ENCODE data around the gene KCNN3.

The KCNN3 gene

DNA sequence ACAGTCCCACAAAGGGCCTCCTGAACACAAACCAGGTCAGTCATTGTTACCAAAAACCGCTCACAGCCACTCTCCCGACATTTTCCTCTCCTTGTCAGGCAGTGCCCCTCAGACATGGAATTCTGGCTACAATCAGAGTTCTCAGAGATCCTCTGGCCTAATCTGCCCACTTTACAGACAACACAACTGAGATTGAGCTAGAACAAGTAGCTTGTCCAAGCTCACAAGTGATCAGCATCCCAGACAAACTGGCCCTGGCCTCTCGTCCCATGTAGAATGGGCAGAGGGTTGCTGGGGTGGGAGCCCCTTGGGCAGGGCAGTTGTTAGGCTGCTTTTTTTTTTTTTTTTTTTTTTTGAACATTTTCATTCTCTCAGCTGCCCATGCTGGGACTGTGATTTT lies 57.2 kb downstream of the KCNN3 start:
- DNase-seq: no peak

DNA sequence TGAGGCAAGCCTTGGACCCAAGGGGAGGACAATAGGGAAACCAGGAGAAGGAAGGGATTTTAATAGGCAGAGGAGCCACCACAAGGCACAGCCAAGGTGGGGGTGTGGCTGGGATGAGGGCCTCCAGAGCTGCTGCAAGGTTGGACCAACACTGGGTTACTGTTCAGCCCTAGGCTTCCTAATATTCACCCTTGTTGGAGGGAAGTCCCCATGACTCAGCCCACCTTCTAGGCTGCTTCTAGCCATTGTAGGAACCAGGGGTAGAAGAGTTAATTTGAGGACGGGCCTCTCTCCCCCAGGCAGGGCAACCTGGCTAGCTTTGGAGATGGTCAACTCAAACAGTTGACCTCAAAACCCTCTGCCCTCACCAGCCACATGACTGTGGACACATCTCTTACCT lies 59.5 kb downstream of the KCNN3 start:
- no peak for DNase-seq

DNA sequence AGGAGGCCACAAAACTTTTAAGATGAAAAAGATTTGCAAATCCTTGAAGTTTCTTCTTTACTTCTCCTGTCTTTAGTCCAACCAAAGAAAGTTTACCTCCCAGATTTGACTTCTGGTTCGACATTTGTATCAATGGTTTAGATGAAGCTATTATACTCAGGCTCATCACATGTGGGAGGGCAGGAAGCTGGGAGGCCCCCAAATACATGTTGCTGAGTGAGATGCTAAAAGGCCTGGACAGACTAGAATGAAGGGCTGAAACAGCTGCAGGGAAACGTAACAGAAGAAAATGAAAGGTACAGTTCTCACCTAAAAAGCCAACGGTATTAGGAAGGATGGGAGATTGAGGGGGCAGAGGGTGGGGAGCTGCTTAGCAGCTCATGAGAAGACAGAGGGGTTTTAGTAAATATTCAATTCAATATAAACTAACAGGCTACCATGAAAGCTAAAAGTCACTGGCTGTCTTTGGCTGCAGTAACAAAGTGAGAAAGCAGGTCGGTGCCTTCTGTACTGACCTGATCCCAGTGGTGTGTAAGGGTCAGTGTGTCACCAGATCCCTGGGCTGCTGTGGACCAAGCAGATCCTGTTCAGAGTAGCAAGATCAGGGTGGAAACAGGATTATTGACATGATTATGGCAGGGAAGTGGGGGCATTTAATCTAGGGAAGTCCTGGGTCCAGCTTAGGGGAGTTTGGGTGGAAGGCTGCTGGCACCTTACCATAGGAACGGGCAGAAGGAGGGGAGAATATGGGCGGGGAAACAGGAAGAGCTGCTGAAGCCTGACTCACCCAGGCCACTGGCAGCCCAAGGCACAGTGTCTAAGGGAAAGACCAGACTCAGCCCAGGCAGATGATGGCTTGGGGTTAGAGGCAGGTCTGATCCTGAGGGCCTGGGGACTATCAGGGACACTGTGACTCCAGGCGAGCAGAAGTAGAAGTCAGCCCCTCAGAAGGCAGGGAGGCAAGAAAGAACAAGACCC lies 60.4 kb downstream of the KCNN3 start:
- DNase-seq: peak; percentile 41

DNA sequence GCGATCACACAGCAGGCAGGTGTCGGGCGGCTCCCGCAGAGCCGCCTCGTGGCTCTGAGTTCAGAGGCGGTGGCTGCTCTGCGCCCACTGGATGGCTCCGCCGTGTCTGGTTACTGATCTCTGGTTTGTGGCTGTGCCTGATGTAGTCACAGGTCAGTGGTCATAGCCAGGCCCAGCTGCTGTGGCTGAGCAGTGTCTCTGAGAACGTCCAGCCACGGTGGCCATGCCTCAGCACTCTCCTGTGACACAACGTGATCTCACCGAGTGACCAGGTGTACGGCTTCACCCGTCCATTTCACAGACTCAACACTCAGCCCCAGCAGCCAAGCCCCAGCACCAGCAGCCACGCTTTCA lies 61.2 kb downstream of the KCNN3 start:
- no peak for DNase-seq

DNA sequence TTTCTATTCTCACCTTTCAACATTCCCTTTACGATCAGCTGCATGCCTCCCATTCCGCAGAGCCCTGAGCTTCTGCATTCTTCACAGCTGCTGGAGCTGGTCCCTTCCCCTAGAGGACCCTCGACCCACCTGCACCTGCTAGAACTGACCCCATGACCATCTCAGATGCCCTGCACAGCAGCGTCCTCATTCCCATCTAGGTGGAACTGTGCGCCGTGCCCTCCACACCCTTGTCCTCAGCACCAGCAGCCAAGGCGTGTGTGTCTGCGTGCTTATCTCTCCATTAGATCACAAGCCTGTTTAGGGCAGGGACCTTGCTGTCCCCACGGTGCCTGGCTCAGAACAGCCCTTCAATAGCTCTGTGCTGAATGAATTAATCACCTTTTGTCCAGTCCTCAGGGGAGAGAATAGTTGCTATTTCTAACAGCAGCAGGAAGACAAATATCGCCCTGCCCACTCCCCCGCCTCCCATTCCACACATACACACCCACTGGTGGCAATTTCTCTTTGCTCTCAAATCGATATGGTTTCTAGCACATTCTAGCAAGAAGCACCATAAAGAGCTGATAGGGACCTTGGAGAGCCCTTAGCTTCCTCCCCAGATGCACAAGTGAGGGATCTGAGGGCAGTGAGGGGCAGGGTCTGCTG lies 61.7 kb downstream of the KCNN3 start:
- DNase-seq: no peak

DNA sequence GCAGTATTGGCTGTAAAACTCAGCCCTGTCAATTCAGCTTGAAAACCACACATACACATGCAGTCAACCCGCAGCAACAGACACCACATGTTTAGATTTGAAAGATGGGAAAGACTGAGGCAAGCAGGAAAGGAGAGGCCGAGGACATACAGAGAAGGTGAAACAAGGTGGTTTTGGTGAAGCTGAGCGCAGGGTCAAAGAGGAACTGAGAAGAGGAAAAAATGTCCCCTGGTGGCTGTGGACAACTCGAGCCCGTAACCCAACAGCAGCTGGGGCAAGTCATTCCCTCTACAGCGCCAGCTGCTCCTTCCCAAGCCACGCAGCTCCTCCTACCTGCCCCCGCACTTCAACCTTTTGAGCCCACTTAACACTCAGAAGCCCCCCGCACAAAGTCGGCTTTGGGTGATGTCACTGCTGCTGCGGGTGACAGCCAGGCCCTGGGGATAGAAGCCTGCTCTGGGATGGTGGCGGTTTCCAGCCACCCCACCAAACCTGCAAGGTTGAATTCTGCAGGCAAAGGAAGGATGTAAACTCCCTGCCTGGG lies 63.0 kb downstream of the KCNN3 start:
- no peak for DNase-seq

DNA sequence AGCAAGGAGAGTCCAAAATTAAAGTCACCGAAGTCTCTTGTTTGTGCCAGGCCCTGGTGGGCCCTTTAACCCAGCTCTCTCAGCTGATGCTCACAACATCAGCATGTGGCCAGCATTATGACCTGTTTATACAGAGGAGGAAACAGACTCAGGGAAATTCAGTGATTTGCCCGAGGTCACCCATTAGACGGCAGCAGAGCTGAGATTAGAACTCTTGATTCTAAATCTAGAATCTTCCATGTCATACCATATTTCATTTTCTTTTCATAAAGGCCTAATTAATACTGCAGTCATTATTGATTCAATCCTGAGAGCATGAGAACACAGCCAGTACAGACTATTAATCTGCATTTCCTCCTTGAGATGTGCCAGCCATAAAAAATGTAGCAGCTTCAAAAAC lies 63.7 kb downstream of the KCNN3 start:
- DNase-seq: no peak

DNA sequence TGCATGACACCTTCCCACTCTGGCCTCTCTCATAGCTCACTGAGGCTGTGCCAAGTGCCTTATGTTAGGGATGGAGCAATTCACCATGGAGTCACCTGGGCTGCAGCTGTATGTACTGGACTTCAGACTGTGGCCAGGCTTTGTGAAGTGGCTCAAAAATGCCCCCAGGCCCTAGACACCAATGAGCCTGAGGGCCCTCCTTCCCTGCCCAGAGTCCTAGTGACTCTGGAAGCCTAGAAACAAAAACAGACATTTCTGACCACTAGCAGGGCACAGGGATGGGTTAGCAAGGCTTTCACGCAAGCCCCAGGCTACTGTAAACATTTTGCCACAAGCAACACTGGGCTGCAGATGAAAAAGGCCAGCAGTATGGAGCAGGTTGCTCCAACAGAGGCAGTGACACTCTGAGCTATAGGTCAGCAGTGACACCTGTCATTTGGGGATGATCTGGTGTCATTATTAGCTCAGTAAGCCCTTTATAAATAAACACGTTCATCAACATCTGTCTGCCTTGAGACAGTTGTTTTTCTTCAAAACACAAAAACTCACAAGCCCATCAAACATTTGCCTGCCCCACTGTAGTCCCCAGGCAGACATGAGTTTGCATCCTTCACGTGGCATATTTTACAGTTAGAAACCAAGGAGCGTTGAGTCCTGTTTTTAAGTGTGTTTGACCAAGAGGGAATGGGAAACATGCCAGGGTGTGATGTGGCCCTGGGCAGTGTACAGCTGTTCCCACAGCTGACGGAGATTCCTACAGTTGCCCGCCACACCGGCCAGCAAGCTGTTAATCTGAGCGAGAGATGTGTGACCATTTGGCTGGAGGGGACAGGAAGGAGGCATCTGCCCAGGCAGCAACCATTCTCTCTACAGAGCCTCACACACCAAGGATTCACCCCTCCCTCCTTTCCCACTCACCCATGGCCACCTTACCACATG lies 66.8 kb downstream of the KCNN3 start:
- no peak for DNase-seq

DNA sequence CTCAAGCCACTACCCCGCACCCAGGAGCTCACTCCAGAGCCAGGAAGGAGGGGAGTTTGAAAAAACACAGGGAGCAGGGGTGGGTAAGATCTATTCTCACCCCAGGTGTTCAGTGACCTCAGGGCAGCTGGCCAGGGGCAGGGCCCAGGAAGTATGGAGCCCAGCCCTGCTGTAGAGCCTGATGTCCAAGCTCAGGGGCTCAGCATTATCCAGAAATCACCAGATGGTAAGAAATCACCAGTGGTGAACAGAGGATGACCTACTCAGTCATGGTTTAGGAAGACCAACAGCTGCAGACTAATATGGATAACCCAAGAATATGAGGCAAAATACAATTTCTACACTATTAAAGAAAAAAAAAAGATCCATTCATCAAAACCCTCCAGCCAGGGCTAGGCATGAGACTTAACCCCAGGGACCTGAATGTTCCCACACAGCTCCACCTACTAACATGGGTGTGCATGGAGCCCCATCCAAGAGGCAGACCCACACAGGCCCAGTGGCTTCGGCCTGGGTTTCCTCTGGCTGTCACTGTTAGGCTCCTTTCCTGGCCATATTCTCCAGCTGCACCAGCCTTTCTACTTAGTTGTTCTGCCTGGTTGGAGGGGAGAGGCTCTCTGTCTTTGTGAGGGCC lies 67.6 kb downstream of the KCNN3 start:
- no peak for DNase-seq

DNA sequence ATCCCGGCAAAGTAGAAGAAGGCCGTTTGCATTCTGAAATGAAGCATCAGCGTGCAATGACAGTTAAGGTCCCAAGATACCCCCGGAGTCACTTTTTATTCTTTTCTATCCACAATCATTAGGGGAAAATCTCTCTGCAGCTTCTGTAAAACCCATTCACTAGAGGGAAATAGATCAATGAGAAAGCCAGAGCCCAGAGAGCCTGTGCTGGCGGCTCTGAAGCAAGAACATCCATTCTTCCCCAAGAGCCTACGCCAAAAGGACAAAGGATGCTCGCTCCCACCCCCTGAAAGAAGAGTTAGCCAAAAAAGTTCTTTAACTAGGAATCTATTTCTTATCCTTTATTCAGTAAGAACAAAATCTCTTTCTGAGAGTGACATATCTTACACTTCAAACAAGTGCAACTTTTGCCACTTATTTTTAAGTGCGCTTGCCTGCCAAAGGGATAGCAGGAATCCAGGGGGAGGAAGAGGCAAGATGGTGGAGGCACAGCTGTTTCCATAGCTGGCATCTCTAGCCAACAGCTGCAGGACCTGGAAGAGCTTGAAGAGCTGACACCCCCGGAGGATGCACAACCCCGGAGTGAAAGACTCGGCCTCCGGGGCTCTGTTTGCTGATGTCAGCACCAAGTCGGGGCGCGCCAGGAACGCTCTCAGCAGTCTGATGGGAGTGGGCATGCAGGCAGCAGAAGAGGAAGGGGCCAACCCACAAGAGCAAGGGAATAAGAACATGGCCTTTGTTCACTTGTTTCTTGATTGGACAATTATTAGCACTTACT lies 68.7 kb downstream of the KCNN3 start:
- no peak for DNase-seq

DNA sequence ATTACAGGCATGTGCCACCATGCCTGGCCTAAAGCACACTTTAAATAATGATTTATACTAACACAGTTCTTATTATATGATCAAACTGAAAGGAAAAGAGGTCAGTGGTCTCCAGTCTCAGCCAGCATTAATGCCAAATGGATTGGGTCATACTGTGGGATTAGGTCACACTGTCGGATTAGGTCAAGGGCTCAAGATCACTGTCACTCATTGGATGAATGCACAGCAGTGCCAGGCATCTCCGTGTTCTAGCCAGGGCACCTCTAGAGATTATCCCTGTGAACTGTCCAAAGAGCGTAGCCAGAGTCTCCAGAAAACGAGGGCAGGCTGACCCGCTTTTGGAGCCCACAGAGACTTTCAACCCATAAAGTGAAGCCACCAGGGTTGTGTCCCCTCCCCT lies 70.9 kb downstream of the KCNN3 start:
- DNase-seq: no peak

DNA sequence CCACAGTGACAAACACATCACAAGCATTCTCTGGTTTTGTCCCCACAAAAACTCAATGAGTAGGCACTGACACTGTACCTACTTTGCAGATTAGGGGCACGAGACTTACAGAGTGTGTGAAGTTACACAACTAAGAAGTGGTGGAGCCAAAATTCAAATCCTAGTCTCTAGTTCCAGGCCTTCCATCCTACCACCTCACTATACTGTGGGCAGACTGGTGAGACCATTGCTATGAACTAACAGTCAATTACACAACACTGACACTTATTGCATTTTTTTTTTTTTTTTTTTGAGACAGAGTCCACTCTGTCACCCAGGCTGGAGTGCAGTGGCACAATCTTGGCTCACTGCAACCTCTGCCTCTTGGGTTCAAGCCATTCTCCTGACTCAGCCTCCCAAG lies 71.4 kb downstream of the KCNN3 start:
- DNase-seq: no peak

DNA sequence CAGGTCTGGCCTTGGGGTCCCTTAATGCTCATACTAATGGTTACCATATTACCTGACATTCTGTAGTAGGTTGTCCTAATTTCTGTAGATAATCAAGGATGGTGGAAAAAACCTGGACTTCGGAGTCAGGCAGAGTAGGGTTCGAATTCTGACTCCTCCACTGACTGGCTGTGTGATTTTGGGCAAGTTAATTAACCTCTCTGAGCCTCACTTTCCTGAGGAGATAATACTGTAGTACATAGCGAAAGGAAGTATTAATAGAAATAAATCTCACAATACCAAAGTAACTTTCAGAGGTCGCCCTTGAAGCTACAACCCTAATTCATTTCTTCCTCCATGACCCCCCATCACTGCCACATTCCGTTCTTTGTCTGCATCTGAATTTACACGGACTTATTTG lies 72.9 kb downstream of the KCNN3 start:
- DNase-seq: no peak

DNA sequence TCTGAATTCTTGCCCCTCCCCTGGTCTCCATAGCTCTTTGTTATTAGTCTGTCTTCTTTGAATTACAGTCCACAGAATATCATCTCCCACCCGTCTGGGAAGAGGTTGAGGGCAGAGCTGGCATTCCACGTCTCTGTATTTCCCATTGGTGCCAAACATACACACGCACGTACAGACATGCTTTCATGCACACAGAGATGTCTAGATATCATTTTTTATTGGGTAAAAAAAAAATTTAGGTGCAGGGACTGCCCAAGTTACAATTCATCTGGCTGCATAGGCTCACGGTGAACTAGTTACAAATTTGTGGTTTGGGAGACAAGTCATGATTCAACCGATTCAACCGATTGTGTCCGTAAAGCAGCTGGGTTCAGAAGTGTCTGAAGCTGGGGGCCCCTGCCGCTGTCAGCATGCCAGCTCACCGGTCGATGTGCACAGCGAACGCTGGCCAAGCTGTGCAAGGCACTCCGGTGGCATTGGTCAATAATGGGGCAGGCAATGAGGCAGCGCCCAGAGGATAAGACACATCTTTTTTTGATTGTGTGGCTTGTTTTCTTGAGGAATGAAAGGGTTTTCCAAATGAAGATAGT lies 73.7 kb downstream of the KCNN3 start:
- no peak for DNase-seq

DNA sequence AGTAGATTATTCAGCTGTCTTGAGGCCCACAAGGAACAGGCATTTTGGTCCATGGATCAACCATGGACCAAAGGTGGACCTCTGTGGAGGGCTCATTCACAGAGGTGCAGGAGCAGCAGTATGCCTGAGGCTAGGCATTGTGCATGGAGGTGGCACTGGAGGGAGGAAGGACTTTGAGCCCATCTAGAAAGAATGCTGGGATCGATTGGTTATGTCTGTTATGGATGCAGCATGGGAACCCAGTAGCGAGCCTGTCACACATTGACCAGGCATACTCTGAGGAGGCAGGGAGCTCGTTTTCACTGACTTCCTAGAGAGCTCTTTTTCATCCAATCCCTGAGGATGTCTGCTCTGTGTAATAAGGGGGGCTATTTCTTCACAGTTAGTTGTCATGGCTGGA lies 75.5 kb downstream of the KCNN3 start:
- no peak for DNase-seq

DNA sequence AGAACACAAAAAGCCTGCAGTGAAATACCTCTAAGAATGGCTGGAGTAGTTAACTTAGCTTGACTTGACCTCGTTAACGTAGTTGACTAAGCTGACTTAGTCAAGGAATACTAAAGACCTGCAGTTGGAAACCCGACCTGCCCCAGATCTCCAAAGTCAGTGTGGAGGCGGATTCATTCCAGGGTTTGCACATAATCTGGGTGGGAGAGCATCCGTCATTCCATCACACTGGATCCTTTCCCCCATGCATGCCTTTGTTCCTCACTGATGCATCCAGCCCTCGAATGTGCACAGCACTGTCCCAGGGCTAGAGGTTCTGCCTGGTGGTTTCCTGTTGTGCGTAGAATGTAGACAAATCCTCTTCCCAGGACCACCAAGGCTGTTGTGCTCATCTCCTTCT lies 76.4 kb downstream of the KCNN3 start:
- no peak for DNase-seq

DNA sequence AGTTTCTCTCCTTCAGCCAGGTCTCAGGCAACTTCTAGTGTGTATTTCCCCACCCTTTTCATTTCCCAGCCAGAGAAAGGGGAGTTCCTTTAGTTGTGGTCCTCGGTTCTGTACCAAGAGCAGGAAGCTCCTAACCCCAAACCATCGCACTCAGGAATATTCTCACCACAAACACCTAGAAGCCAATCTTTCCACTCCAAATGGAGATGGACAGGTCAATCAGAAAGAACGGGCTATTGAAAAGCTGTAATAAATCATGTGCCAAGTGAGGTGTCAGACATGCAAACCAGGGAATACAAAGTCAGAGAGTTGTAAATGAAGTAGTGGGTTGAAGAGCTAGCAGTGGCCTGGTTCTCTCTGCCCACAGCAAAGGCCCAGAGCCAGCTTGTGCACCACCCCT lies 77.2 kb downstream of the KCNN3 start:
- DNase-seq: no peak

DNA sequence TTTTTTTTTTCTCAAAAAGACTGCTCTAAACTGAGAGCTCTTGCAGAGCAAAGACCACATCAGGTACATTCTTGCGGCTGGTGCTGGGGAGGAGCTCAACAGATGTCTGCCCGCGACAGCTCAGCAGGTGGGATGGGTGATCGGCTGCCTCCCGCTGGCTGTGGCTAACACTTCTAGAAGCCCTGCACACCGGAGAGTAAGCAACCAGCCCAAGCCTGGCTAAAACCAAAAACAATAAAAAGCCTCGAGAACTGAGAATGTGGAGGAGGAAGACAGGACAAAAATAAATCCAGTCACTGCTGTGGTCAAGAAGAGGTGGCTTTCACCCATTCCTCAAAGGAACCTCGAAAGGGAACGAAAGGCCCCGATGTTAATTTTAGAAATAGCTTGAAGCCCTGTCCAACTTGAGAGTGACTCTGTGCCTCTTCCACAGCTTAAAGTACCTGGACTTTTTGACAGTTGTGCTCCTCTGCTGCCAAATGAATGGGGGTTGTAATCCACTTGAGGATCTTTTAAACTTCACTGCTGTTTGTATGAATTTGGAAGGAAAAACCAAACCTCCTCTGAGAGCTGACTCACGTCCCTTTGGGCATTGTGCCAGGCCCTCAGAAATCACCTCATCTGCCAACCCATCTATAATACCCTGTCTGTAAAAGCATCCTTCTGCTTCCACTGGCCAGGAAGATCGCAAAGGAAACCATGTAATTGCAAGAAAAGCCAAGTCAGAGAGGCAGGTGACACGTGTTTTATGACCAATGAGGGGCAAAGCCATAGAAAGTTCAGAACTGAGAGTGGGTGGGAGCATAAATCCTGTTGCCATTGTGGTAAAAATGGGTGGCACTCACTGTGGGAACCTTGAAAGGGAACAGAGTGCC lies 78.6 kb downstream of the KCNN3 start:
- DNase-seq: peak; percentile 29

DNA sequence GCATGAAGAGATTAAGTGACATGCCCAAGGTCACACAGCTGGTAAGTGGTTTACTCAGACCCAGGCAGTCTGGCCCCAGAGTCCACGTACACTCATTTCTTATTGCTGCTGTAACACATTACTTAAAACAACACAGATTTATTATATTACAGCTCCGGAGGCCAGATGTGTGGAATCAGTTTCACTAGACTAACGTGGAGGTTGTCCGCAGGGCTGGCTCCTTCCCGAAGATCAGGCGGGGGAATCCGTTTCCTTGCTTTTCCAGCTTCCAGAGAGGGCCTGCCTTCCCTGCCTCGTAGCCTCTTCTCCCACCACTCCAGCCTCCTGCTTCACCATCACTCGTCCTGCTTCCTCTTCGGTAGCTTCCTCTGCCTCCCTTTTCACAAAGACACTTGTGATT lies 81.2 kb downstream of the KCNN3 start:
- no peak for DNase-seq

DNA sequence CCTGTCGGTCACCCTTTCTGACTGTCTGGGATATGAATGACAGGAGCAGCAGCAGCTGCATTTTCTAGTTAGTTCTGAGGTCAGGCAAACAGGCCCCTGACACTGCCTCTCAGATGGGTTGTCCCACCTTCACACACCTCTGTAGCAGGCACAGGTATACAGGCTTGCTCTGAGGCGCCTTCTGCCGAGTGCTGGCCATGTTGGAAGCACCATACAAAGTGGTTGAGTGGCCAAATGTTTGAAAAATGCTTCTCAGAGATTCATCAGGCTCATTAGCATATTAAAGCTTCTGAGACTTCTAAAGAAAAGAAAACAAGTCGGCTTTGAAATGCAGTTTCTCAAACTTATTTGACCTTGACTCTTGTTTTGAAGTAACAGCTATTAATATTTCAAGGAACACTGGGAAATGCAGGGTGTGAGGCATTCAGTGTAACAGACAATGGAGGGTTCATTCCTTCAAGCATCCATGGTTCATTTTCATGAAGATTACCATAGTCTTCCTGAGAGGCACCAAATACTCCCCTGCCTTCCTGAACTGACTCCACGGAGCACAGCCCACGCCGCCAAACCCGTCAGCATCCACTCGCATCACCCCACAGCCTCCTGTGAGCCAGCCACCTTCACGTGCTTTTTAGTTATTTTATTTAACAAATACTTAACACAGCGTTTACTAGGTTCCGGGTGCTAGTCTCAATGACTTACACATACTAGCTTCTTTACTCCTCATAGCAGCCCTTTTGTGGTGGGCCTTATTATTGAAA lies 81.8 kb downstream of the KCNN3 start:
- no peak for DNase-seq

Data from DMS153 (cell line).